CD4-positive, alpha-beta T cell treated with Interleukin-21 for 1 hour (primary cell): ENCODE data around the gene MACC1.
"Not testable (repeated sequence)": the region's sequence is repeated elsewhere in the genome, so short reads cannot be mapped to it uniquely, and the experiment has no call there.

Experiments
- DNase-seq: peaks from one replicate; pipeline ENCODE4 v3.0.0-alpha.2; 2020

MACC1 gene

DNA sequence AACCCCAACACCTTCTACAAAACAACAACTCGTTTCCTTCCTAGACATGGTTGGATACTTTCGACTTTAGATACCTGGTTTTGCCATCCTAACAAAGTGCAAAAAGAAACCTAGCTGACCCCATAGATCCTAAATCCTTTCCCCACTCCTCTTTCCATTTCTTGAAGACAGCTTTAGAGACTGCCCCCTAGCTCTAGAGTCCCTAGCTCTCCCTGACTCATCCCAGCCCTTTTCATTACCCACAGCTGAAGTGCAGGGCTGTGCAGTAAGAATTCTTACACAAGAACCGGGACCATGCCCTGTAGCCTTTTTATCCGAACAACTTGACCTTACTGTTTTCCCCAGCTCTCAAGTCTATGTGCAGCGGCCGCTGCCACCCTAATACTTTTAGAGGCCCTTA, 93.1 kb downstream of the MACC1 start:
- not testable (repeated sequence) for DNase-seq

DNA sequence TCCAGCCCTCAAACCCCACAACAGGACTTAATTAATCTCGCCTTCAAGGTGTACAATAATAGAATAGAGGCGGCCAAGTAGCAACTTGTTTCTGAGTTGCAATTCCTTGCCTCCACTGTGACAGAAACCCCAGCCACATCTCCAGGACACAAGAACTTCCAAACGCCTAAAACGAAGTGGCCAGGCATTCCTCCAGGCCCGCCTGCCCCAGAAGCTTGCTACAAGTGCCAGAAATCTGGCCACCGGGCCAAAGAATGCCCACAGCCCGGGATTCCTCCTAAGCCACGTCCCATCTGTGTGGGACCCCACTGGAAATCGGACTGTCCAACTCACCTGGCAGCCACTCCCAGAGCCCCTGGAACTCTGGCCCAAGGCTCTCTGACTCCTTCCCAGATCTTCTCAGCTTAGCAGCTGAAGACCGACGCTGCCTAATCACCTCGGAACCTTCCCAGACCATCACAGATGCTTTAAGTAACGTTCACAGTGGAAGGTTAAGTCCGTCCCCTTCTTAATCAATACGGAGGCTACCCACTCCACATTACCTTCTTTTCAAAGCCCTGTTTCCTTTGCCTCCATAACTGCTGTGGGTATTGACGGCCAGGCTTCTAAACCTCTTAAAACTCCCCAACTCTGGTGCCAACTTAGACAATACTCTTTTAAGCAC, 94.4 kb downstream of the MACC1 start:
- not testable (repeated sequence) for DNase-seq

DNA sequence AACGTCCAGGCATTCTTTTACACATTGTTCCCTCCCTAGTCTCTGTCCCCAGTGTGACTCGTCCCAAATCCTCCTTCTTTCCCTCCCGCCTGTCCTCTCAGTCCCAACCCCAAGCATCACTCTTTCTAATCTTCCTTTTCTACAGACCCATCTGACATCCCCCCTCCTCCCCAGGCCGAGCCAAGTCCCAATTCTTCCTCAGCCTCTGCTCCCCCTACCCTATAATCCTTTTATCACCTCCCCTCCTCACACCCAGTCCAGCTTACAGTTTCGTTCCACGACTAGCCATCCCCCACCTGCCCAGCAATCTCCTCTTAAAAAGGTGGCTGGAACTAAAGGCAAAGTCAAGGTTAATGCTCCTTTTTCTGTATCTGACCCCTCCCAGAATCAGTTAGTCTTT, 95.1 kb downstream of the MACC1 start:
- DNase-seq = no peak

DNA sequence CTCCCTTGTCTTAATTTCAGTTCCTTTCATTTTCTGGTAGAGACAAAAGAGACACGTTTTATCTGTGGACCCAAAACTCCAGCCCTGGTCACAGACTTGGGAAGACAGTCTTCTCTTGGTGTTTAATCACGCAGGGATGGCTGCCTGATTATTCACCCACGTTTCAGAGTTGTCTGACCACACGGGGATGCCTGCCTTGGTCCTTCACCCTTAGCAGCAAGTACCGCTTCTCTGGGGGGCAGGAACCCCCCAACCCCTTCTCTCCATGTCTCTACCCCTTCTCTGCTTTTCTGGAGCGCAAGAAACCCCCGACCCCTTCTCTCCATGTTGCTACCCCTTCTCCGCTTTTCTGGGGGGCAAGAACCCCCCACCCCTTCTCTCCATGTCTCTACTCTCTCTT, 95.8 kb downstream of the MACC1 start:
- no peak for DNase-seq

DNA sequence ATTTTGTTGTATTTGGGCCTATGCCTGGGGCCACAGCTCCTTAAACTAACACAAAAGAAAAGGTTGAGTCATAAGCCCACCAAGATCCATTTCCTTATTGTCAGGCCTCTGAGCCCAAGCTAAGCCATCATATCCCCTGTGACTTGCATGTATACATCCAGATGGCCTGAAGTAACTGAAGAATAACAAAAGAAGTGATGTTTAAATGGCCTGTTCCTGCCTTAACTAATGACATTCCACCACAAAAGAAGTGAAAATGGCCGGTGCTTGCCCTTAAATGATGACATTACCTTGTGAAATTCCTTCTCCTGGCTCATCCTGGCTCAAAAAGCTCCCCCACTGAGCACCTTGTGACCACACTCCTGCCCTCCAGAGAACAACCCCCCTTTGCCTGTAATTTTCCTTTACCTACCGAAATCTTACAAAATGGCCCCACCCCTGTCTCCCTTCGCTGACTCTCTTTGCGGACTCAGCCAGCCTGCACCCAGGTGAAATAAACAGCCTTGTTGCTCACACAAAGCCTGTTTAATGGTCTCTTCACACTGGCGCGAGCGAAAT, 96.5 kb downstream of the MACC1 start:
- not testable (repeated sequence) for DNase-seq

DNA sequence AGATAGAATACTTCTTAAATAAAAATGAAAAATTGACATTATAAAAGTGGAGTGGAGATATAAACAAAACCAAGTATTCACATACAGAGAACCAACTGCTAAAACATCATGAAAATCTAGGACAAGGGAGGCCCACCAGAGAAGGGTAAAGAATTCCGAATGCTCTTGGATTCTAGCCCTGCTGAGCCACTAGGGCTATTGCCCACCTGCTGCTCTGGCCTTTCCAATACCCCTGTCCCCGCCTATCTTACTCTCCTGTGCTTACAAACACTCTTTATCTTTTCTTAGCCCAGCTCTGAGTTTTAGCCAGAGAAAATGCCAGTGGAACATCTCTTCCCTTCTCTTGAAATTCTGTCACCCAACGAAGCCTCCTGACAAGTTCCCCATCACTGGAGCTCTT, 100.3 kb downstream of the MACC1 start:
- no peak for DNase-seq

DNA sequence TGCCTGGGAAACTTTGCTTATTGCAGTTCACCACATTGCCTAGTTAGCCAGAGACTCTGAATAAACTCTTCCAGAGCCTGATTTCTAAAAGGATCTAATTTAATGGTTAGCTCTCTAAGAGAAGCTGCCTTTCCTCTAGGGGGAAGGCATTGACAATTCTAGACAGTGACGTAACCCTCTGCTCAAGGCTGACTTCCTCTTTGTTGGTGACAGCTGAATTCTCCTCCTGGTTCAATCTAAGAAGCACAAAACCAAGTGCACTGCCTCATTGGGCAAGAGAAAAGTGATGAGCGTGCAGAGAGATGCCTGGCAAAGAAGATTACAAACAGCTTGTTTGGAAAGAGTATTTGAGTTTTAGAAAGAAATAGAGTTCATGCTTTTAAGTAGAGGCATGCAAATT, 102.7 kb downstream of the MACC1 start:
- DNase-seq = peak; percentile 16

DNA sequence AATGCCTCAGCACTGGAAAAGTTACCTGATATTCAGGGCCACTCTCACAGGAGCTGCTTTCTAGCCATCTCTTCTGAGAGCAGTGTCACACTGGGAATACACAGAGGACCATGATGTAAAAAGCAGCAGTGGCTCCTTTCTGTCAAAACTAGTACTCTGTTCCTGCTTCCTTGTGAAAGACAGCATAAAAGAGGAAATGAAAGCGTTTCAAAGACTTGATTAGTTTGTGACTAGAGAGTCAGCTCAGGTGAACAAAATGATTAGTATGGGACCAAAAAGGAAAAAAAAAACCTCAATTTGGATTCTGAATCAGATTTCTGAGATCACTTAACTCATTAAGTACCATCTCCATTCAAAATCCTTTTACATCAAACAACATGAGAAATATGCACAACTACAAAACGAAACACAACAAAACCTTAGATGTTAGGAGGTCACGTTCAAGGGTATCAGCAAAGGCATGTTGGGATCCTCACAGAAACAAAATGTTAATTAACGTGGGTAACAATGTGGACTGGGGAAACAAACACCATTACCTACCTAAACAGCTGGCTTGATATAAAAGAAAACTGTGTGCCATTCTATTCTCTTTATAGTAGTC, 103.7 kb downstream of the MACC1 start:
- DNase-seq = no peak

DNA sequence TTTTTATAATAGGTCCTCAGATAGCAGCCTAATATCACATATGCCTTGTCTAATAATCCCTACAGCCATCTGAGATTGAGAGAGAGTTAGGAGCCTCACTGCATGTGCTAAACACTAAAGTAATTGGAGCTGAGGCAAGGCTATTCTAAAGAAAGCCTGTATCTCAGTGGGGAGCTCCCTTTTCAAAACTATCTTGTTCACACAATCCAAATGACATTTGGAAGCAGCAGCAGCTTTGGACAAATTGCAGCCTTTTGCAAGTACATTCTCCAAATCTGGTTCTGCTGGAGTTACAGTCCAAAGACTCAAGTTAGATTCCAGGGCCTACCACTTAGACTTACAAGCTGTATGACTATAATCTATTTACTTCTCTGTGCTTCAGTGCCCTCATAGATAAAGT, 104.5 kb downstream of the MACC1 start:
- no peak for DNase-seq

DNA sequence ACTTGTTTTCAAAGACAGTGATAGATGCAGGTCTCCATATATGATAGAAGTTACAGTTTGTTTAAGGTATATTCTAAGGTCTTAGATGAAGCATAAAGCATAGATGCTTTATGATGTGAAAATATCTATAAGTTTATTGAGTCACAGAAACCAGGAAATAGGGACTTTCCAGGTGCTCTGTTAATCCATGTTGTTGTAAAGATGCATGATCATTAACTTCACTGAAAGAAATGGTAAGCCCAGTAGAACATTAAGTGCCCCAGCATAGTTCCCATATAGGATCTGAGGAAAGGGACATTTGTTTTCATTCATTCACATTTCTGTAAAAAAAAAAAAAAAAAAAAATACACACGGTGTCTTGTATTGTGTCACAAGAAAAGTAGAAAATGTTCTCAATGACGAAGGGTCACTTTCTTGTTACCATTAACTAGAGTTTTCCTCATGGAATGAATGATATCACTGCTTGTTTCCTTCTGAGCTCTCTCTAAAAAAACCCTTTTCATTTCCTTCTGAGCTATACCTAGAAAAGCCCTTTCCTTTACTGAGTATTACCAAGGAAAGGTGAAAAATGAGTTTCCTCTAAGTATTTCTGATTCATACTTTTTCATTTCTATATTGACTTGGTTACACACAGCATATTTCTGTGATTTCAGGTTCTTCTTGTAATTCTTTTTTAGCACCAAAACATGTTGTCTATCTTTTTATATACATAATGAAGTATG, 105.2 kb downstream of the MACC1 start:
- DNase-seq = no peak

DNA sequence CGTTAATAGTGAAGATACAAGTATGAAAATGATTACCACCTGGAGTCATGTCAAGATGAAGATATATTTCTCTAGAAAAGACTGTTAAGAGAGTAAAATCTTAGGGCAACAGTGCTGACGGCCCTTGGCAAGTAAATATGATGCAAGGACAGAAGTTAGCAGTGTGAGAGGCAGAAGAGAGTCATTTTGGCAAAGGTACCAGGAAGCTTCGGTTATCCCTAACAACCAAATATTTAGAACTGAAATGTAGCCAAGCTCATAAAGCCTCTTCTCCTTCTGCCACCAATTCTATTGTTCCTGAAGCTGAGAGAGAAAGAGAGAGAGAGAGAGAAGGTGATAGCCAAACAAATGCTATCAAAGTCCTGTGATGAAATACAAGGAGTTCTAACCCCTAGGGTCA, 109.6 kb downstream of the MACC1 start:
- no peak for DNase-seq

DNA sequence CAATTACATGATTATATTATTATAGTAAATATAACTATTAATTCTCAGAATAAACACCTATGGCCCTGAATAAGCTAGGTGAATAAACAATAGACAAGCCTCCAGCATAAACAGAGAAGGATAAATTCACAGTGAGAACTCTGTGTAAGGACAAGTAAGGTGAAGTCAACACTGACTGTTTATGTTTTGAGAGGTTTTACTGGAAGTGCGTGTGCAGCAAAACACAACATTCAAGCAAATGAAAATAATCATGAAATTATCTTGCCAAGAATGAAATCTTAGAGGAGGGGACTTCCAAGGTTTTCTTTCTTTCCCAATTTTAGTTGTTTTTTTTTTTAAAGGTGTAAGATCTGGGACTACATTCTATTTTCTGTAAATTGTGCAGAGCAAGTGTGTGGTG, 112.5 kb downstream of the MACC1 start:
- DNase-seq = no peak

DNA sequence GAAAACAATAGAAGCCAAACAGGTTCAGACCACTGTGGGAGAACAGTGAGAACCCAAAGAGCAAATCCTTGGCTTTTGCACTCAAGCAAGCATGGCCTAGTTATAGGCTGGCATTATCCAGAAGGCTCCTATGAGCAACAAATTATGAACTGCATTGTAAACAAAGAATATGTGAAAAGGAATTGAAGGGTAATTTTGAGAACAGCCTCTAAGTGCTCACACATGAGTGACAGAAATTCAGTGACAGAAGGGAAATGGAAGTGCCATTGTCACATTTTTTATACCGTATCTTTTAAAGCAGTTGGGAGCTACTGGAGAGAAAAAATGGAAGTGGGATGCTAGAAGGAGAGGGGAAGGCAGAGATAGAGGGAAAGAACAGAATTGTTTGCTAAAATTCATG, 114.2 kb downstream of the MACC1 start:
- DNase-seq = no peak

DNA sequence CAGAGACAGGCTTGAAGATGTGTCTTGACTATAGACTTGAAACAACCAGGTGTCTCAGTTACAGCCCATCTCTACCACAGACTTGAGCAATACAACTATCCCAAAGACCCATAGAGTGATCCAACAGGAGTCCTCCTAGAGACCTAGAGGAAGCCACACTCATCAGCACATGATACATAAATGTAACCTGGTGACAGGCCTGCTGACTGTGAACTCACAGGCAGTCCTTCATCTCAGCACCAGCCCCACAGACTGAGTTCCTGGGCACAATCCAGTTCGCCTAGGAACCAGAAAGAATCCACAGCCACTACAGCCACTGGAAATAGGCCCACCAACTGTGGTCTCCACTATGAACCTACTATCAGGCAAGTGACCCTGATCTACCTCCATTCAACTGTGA, 121.3 kb downstream of the MACC1 start:
- DNase-seq = no peak

DNA sequence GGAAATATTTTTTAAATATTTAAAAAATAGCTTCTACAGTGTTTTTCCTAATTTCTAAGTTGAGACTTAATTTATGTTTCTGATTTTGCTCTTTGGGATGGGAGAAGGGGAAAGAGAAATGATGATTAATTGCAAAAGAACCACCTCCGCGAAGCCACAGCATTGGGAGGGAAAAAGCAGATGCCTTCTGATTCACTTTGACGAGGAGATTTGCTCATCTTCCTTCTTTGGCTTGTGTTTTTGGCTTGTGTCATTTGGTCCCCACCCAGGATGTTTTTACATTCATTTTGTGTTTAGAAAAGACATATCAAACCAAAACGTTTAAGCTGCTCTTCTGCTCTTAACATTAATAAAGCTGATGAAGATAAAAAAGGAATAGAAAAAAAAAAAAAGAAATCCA, 121.7 kb downstream of the MACC1 start:
- DNase-seq = no peak

DNA sequence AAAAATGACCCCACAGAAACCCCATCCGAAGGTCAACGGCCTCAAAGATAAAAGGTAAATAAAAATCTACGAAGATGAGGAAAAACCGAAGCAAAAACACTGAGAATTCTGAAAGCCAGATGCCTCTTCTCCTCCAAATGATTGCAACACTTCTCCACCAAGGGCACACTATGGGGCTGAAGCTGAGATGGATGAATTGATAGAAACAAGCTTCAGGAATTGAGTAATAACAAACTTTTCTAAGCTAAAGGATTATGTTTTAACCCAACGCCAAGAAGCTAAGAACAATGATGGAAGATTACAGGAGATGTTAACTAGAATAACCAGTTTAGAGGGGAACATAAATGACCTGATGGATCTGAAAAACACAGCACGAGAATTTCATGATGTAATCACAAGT, 127.8 kb downstream of the MACC1 start:
- DNase-seq = no peak

DNA sequence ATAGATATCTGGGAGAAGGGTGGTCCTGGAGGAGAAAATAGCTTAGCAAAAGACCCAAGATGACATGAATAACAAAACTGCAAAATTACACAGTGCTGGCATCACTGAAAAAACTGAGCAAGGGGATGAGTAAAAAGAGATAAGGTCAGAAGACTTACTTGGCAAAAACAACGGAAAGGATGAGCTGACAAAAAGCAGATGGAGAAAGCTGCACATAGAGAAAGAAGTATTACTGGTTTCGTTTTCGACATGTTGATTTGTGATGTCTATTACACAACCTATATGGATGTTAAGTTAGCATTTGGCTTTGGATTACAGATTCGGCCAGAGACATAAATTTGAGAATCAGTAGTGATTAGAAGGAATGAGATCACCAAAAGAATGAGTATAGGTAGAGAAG, 132.1 kb downstream of the MACC1 start:
- DNase-seq = no peak
